Medulla oblongata (tissue), 1 donor: Measurements from ENCODE around the gene CLP1.
A peak's percentile ranks its signal among the peaks of the same experiment; 100 is the strongest.
"Not testable (repeated sequence)": the region's sequence is repeated elsewhere in the genome, so short reads cannot be mapped to it uniquely, and the experiment has no call there.

Experiments used
- DNase-seq: peaks from one replicate; pipeline ENCODE4 v3.0.0-alpha.2; 2015; ENCODE audit errors: extremely low spot score

Gene CLP1

DNA sequence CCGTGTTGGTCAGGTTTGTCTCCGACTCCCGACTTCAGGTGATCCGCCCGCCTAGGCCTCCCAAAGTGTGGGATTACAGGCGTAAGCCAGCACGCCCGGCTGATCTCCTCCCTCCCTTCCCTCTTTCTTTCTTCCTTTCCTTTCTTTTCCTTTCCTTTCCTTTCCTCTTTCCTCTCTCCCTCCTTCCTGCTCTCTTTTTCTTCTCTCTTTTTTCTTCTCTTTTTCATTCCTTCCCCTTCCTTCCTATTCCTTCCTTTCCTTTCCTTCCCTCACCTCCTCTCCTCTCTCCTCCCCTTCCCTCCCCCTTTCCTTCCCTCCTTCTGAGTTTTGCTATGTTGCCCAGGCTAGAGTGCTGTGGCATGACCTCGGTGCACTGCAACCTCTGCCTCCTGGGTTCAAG is 6.4 kb downstream of the CLP1 start:
- no peak for DNase-seq

DNA sequence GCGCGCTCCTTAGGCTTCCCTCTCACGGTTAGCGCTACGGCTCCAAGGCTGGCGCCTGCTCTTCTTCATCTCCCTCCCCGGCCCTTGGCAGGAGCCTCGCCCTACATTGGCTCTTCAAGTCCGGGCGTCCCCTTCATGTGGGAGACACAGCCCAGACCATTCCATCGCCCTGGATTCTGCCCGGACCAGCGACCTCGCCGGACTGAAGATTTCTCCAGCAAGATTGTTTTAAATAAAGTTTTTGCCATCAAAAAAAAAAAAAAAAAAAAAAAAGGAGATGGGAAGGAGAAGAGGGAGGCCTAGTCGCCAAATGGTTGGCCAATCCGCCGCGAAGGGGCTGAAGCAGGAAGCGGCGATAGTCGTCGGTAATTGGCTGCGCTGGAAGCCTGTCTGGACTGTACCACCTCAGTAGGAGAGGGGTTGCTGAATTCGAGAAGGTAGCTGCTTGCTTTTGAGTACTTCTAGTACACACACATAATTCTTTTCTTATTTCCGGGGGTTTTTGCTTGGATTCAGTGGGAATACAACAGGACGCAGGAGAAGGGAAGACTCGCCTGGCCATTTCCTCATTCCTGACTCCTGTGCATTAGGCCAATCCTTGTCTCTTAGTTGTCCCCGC is 9.7 kb downstream of the CLP1 start:
- peak; percentile 99 for DNase-seq

DNA sequence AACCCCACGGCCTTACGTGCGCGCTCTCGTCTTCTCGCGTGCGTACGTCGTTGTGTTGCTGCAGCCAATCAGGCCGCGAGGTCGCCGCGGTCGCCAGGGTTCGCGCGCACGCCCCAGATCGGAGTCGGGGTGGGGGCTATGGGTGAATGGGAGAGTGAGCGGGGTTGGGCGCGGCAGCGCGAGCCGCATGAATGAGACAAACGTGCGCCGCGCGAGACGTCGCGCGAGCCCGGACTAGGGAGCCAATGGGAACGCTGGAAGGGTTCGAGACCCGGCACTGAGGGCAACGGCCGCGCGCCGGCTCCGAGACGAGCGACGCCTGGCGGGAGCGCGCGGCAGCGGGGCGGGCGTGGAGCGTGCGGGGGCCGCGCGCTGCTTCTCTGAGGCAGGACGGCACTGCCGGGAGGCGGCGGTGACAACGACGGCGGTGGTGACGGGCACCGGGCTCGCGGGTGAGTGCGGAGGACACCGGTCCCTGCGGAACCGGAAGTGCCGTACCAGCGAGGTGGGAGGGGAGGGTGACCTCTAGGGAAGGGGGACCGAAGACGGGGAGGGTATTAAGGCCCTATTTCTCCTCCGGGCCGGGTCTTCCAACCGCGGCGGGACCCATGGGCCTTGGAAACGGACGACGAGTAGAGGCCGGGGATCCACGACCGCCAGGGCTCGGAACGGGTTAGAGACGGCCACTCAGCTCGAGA is 10.3 kb downstream of the CLP1 start, which contains the start of gene ZDHHC5:
Gene ZDHHC5, plus strand, starts transcription at position 379 of the 698 bp plus-strand sequence. CDS start 4,977 bp downstream, outside the sequence.
- peak; percentile 99 for DNase-seq

DNA sequence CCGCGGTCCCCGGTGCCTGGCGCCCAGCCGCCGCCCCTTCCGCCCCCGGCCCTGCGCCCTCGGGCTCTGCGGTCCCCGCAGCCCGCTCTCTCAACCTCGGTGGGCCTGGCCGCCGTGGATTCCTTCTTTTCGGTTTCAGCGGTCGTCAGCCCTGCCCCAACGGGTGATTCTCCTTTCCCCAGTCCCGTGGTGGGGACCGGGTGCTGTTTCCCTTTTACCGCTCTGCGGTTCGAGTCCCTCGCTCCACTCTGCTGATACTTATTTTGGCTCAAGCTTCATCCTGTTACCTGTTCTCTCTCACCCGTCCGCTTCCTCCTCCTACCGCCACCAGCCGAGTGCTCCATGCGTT is 10.8 kb downstream of the CLP1 start:
- peak; percentile 12 for DNase-seq

DNA sequence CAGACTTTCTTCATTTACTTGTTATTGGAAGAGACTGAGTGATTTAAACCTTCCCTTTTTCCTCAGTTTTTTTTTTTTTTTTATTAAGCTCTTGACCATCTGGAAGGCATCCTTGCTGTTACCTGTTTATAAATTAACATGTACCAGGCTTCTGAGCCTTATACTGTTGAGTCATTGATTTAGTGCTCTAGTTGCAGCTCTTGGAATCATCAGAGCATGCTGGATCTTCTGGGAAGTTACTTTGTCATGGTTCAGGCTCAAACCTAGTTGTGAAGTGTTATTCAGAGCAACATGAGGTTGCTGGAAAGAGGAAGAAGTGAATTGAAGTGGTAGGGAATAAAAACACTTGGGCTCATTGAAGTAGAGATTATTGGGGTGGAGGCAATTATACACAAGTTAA is 16.7 kb downstream of the CLP1 start:
- DNase-seq, result no peak

DNA sequence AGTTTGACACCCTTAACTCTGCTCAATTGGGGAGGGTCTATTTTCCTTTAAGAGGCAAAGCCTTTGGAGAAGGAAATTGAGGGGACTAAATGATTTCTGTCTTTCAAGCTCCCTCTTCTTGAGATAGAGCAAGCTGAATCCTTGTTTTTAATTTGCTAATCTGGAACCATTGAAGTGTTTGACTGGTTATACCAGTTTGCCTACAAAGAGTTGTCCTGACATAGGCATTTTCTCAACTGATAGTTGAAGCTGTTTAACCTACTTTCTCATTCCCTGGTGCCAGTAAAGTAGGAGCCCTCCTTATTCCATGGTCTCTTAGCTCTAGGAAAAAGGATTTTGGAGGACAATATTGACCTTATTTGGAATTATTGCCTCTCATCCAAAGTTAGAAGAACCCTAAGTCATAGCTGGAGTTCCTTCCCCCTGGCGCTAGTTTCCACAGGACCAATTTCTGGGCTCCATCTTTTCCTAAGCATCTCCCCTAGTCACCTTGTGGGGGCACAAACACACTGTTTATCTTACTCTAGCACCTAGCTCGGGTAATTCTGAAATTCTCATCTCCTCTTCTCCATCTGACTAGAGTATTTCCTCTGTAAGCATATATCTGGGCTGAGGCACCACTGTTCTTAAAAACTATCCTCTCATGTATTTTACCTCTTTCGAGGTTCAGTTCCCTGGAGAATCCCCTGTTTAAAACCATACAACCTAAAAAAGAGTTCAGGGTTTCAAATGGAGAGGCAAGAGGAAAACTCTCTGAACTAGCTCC is 17.8 kb downstream of the CLP1 start:
- DNase-seq, result no peak

DNA sequence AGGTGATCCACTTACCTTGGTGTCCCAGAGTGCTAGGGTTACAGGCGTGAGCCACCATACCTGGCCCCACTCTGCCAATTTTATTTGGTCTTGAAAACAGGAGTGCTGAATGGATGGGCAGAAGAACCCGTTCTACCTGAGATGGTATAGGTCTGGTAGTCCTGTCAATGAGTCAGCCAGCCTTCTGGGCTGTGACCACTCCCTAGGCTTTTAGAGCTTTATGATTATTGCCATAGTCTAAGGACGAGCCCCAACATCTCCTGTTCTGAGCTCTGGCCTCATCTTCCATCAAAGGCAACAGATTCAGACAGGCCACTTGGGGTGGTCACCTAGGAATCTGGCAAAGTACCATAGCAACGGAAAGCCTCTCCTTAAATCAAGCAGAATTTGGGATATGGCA is 21.8 kb downstream of the CLP1 start:
- DNase-seq, result no peak

DNA sequence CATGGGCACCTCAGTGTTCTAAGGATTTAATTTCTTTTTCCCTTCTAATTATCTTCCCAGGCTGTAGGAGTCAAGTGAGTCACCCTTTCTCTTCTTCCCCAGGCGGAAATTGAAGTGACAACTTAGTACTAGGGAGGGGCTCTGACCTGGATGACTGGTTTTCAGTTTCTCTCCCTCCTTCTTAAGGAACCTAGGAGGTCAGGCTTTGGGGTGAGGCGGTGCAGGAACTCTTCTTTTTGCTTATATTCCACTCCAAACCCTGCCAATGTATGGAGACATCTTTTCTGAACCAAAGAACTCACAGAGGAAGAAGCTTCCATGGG is 23.0 kb downstream of the CLP1 start:
- DNase-seq, result no peak

DNA sequence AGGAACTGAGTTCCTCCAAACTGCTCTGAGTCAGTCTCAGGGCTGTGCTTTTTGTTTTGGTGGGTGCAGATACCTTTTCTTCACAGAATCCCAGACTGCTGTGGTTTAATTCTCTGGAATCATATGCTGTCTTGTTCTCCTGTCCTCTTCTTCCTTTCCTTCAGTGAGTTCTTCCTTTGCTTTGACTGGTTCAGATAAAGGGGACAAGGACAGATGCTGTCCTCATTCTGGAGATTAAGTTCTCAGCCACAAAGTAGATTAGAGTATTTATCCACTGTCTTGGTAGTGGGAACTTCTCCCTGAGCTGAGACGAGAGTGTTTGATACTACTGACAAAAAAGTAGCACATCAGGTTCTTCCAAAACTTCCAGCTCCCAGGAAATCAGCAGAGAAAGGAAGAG is 23.6 kb downstream of the CLP1 start:
- DNase-seq, result no peak

DNA sequence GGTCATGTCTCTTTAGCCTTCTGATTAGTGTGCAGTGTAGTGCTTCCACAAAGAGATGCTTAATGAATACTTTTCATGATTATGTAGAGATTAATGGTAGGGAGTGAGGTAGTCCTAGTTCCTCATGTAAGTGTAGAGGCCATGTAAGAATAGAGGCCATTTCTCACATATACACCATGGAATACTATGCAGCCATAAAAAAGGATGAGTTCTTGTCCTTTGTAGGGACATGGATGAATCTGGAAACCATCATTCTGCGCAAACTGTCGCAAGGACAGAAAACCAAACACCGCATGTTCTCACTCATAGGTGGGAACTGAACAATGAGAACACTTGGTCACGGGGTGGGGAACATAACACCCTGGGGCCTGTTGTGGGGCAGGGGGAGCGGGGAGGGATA is 32.9 kb downstream of the CLP1 start:
- DNase-seq, result not testable (repeated sequence)

DNA sequence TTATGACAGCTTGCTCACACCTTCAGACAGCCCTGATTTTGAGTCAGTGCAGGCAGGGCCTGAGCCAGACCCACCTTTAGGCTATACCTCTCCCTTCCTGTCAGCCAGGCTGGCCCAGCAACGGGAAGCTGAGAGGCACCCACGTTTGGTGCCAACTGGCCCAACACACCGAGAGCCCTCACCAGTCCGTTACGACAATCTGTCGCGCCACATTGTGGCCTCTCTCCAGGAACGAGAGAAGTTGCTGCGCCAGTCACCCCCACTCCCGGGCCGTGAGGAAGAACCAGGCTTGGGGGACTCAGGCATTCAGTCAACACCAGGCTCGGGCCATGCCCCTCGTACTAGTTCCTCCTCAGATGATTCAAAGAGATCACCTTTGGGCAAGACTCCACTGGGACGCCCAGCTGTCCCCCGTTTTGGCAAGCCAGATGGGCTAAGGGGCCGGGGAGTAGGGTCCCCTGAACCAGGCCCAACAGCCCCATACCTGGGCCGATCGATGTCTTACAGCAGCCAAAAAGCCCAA is 41.3 kb downstream of the CLP1 start:
- DNase-seq, result no peak

DNA sequence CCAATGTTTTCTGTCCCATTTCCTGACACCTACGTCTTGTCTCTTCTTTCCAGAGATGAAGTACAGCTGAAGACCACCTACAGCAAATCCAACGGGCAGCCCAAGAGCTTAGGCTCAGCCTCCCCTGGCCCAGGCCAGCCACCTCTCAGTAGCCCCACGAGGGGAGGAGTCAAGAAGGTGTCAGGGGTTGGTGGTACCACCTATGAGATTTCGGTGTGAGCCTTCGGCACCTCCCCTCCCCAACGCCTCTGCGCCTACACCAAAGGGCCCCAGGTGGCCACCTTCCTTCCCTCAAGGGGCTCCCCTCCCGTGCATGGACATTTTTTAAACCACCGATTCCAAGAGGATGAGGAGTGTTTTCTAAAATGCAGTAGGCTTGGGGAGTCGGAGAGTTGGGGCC is 42.3 kb downstream of the CLP1 start:
- DNase-seq, result no peak

DNA sequence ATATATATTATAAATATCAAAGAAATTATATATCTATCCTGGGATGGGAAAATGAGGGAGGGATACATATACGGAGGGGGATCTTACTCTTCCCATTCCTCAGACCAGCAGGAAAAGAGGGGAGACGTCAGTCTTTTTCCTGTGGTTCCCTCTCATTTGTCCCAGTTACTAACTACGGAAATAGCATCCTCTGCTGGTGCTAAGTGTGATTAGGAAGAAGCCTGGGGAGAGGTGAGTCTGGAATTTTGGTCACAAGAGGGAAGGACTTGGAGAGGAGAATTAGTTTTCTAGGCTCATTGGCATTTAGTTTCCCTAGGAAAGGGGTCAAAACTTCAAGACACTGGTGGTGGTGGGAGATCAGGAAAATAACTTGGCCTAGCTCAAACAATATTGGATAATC is 42.9 kb downstream of the CLP1 start:
- no peak for DNase-seq

DNA sequence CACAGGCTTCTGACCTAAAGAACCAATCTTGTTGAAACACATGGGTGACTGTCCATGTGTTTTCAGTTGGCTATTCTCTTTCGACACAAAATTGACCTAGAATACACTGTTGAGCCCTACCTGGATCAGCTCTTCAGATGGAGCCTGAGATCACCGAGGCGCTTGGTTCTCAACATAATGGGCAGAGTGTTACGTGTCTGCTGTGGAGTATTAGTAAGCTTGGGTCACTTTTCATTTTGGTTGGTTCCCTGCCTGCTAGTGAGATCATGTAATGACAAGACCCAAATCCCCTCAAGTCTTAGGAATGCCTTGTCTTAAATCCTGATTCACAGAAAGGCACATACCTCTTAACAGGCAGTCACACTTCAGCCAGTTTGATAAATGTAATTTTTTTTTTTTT is 45.8 kb downstream of the CLP1 start:
- DNase-seq, result no peak

DNA sequence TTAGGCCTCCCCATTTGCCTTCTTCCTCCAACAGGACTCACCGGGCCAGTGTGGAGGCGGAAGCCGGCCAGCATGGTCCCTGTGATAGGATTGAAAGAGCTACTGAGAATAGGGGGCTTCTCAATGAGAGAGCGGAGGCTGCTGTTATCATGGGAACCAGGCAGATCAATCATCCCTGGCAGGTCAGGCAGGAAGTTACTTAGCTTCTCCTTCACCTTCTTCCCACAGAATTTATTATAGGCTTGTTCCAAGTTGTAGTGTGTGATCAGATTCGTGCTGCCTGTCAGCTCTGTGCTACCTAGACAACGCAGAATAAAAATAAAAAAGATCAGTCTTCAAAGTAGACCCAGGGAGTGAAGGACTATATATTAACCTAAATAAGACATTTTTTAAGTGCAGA is 47.4 kb downstream of the CLP1 start:
- no peak for DNase-seq

DNA sequence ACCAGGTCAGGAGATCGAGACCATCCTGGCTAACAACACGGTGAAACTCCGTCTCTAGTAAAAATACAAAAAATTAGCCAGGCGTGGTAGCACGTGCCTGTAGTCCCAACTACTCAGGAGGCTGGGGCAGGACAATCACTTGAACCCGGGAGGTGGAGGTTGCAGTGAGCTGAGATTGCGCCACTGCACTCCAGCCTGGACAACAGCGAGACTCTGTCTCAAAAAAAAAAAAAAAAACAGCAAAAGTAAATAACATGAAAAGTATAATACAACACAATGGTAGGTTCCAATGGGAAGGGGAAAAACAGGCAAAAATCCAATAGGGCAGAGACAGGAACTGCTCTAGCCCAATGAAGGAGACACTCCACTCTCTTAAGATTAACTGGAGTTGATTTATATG is 47.9 kb downstream of the CLP1 start:
- not testable (repeated sequence) for DNase-seq

DNA sequence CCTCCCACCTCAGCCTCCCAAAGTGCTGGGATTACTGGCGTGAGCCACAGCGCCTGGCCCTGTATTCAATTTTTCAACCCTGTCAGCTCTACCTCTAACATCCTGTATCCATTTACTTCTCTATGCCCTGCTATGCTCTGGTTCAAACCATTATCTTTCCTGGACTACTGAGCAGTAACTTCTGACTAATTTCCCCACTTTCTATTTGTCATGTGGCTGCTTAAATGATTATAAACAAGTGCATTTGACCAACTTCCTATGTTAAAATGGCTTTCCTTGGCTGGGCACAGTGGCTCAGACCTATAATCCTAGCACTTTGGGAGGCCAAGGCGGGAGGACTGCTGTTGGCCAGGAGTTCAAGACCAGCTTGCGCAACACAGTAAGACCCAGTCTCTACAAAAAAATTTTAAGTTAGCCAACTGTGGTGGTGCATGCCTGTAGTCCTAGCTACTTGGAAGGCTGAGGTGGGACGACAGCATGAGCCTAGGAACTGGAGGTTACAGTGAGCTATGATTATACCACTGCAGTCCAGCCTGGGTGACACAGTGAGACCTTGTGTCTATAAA is 52.3 kb downstream of the CLP1 start:
- no peak for DNase-seq
